Activated CD4-positive, alpha-beta T cell treated with anti-CD3 and anti-CD28 coated beads for 36 hours (primary cell): ENCODE results near the gene LFNG. TPM values are rescaled to one million over a fixed set of nuclear protein-coding genes. Genes with fewer than 3 reads are reported as not detected.
"Not testable (repeated sequence)": the region's sequence is repeated elsewhere in the genome, so short reads cannot be mapped to it uniquely, and the experiment has no call there.

Experiments used
- ATAC-seq: fragments of 200-7000 bp; cut with Tn5 transposase; one replicate; pipeline ENCODE4 v1.10.0; 2021; ENCODE audit warnings: mild to moderate bottlenecking, moderate library complexity
- CTCF ChIA-PET: fragments of 350-600 bp; sonication (Branson Sonifier 250); formaldehyde crosslinking; loops from one replicate; lab custom pipeline; 2021; ENCODE audit warnings: antibody characterized with exemption; lab: Charles Lee
- POLR2A ChIA-PET: fragments of 350-600 bp; sonication (Branson Sonifier 250); formaldehyde crosslinking; loops from one replicate; lab custom pipeline; 2021; ENCODE audit warnings: antibody characterized with exemption, inconsistent platforms; lab: Charles Lee
- DNase-seq: peaks from one replicate; pipeline ENCODE4 v3.0.0-alpha.2; 2020
- H3K27ac Mint-ChIP-seq: one replicate; pipeline ENCODE4 v1.8.0; 2021; ENCODE audit warnings: mixed read lengths
- H3K27me3 Mint-ChIP-seq: one replicate; pipeline ENCODE4 v1.8.0; 2021; ENCODE audit warnings: mixed read lengths
- H3K36me3 Mint-ChIP-seq: one replicate; pipeline ENCODE4 v1.8.0; 2021; ENCODE audit warnings: low read depth, mixed read lengths
- H3K4me1 Mint-ChIP-seq: one replicate; pipeline ENCODE4 v1.8.0; 2021; ENCODE audit warnings: mixed read lengths
- H3K4me3 Mint-ChIP-seq: one replicate; pipeline ENCODE4 v1.8.0; 2021; ENCODE audit warnings: mild to moderate bottlenecking, moderate library complexity, mixed read lengths
- H3K9me3 Mint-ChIP-seq: one replicate; pipeline ENCODE4 v1.8.0; 2021; ENCODE audit warnings: low read depth, mixed read lengths
- intact Hi-C, 2 experiments: fragments of 100-400 bp; cut with DNase I in 1 of 2; cut with micrococcal nuclease in 1 of 2; formaldehyde crosslinking; loops; one replicate each; pipeline versions ENCODE4 v1.14.2 to v1.15.1; 2022 to 2024; cut with DNase I, micrococcal nuclease
- total RNA-seq, 2 experiments: library from RNA; stranded (reverse); gene quantifications; one replicate each; pipeline ENCODE4 v1.2.3, GENCODE V29; 2021

LFNG gene
- total RNA-seq, 2 experiments from 2014 or later: 14.9 to 23.3 TPM

- H3K4me3 Mint-ChIP-seq, POLR2A ChIA-PET, CTCF ChIA-PET, H3K27me3 Mint-ChIP-seq, ATAC-seq, DNase-seq, H3K36me3 Mint-ChIP-seq, H3K27ac Mint-ChIP-seq, H3K9me3 Mint-ChIP-seq: not testable (repeated sequence)
- peaks cover 33% of the 10 kb centered on the region for H3K4me1 Mint-ChIP-seq
- intact Hi-C loops: loop anchor here in 1 of 2 experiments (5.0 kb wide), 1 partner anchor 1506 kb away; no protein-coding TSS in a partner anchor
Measured at GRCh38 chr7:2532816-2533215, 13.2 kb downstream of the LFNG start.

- DNase-seq, CTCF ChIA-PET, H3K9me3 Mint-ChIP-seq, H3K27me3 Mint-ChIP-seq, H3K4me3 Mint-ChIP-seq, ATAC-seq, H3K36me3 Mint-ChIP-seq, H3K27ac Mint-ChIP-seq, POLR2A ChIA-PET: not testable (repeated sequence)
- intact Hi-C loops: loop anchor here in 1 of 2 experiments (5.0 kb wide), 1 partner anchor 1506 kb away; no protein-coding TSS in a partner anchor
- peaks cover 25% of the 10 kb centered on the region for H3K4me1 Mint-ChIP-seq
Measured at GRCh38 chr7:2533566-2533965, 14.0 kb downstream of the LFNG start.

GRCh38 chr7:2534214-2534613 is 14.6 kb downstream of the LFNG start:
- H3K27me3 Mint-ChIP-seq: not testable (repeated sequence)

GRCh38 chr7:2535872-2536627 is 16.5 kb downstream of the LFNG start:
- DNase-seq, H3K27ac Mint-ChIP-seq, H3K4me1 Mint-ChIP-seq, H3K27me3 Mint-ChIP-seq, H3K9me3 Mint-ChIP-seq, CTCF ChIA-PET, POLR2A ChIA-PET, intact Hi-C loops, H3K4me3 Mint-ChIP-seq, ATAC-seq, H3K36me3 Mint-ChIP-seq: not testable (repeated sequence)

More at GRCh38 chr7:2534214-2534613, 14.6 kb downstream of the LFNG start:
- H3K36me3 Mint-ChIP-seq, CTCF ChIA-PET, H3K27ac Mint-ChIP-seq, ATAC-seq, H3K4me3 Mint-ChIP-seq, H3K9me3 Mint-ChIP-seq, POLR2A ChIA-PET, DNase-seq: not testable (repeated sequence)
- intact Hi-C loops: loop anchor here in 1 of 2 experiments (5.0 kb wide), 1 partner anchor 1507 kb away; no protein-coding TSS in a partner anchor
- H3K4me1 Mint-ChIP-seq: peaks cover 19% of the 10 kb centered on the region

- H3K27ac Mint-ChIP-seq: no peak overlapping the region
Measured at GRCh38 chr7:2537981-2538851, 18.6 kb downstream of the LFNG start.

GRCh38 chr7:2539031-2539911 is 19.7 kb downstream of the LFNG start:
- POLR2A ChIA-PET: no interaction called here
- Mint-ChIP-seq H3K4me1 (no peaks in the 10 kb centered on the region), H3K27ac (no peak overlapping the region), H3K9me3 (no peaks in the 10 kb centered on the region), H3K27me3 (no peaks in the 10 kb centered on the region), H3K36me3 (peaks cover 7% of the 10 kb centered on the region), H3K4me3 (no peak overlapping the region)
- ATAC-seq (no peak), DNase-seq (peak; percentile 5)
- CTCF ChIA-PET: no interaction called here
- intact Hi-C loops: no loop called here

More at GRCh38 chr7:2537981-2538851, 18.6 kb downstream of the LFNG start:
- no peak for DNase-seq
- POLR2A ChIA-PET: no interaction called here
- Mint-ChIP-seq H3K9me3 (no peaks in the 10 kb centered on the region), H3K27me3 (no peaks in the 10 kb centered on the region), H3K4me1 (no peaks in the 10 kb centered on the region), H3K4me3 (no peak overlapping the region), H3K36me3 (peaks cover 7% of the 10 kb centered on the region)
- CTCF ChIA-PET: no interaction called here
- no peak for ATAC-seq
- intact Hi-C loops: no loop called here

GRCh38 chr7:2540133-2540532 is 20.6 kb downstream of the LFNG start:
- ATAC-seq: no peak
- no peaks in the 10 kb centered on the region for H3K27me3 Mint-ChIP-seq
- intact Hi-C loops: no loop called here
- no peak overlapping the region for H3K4me3 Mint-ChIP-seq
- CTCF ChIA-PET: no interaction called here
- no peaks in the 10 kb centered on the region for H3K9me3 Mint-ChIP-seq
- no peaks in the 10 kb centered on the region for H3K4me1 Mint-ChIP-seq
- DNase-seq: no peak
- peaks cover 7% of the 10 kb centered on the region for H3K36me3 Mint-ChIP-seq
- no peak overlapping the region for H3K27ac Mint-ChIP-seq
- POLR2A ChIA-PET: no interaction called here

- Mint-ChIP-seq H3K36me3 (peaks cover 7% of the 10 kb centered on the region), H3K9me3 (no peaks in the 10 kb centered on the region), H3K27me3 (no peaks in the 10 kb centered on the region), H3K27ac (no peak overlapping the region), H3K4me1 (no peaks in the 10 kb centered on the region), H3K4me3 (no peak overlapping the region)
- DNase-seq (peak; percentile 4), ATAC-seq (no peak)
- CTCF ChIA-PET: no interaction called here
- intact Hi-C loops: no loop called here
- POLR2A ChIA-PET: no interaction called here
Measured at GRCh38 chr7:2540641-2541051, 21.1 kb downstream of the LFNG start.

GRCh38 chr7:2541291-2542010 is 21.9 kb downstream of the LFNG start:
- Mint-ChIP-seq H3K27ac (no peak overlapping the region), H3K36me3 (peaks cover 10% of the 10 kb centered on the region), H3K4me3 (no peak overlapping the region), H3K27me3 (no peaks in the 10 kb centered on the region), H3K9me3 (no peaks in the 10 kb centered on the region), H3K4me1 (no peaks in the 10 kb centered on the region)
- POLR2A ChIA-PET: no interaction called here
- intact Hi-C loops: no loop called here
- ATAC-seq: no peak
- DNase-seq: no peak
- CTCF ChIA-PET: no interaction called here

GRCh38 chr7:2542011-2542915 is 22.7 kb downstream of the LFNG start:
- DNase-seq: no peak
- CTCF ChIA-PET: no interaction called here

More at GRCh38 chr7:2542011-2542915, 22.7 kb downstream of the LFNG start:
- Mint-ChIP-seq H3K27me3 (no peaks in the 10 kb centered on the region), H3K4me3 (no peak overlapping the region), H3K9me3 (no peaks in the 10 kb centered on the region), H3K36me3 (peaks cover 15% of the 10 kb centered on the region), H3K4me1 (no peaks in the 10 kb centered on the region), H3K27ac (no peak overlapping the region)
- POLR2A ChIA-PET: no interaction called here
- intact Hi-C loops: no loop called here
- no peak for ATAC-seq
